DMS 273 treated with DMSO at 0.1 percent for 48 hours (cell line): ENCODE data around the gene MACROD1.
A peak's percentile ranks its signal among the peaks of the same experiment; 100 is the strongest.
"Not testable (repeated sequence)": the region's sequence is repeated elsewhere in the genome, so short reads cannot be mapped to it uniquely, and the experiment has no call there.

ENCODE experiments used
- DNase-seq: peaks from one replicate; lab custom pipeline; 2025; lab: John Stamatoyannopoulos, UW

Gene MACROD1

GRCh38 chr11:64185693-64186491 is 20.0 kb upstream of the MACROD1 start, which contains the start of gene STIP1:
Gene STIP1, plus strand, starts transcription at chr11:64186171. Its CDS starts 91 bp downstream, at chr11:64186262.
- peak; percentile 98 for DNase-seq

GRCh38 chr11:64185175-64185692 is 19.3 kb upstream of the MACROD1 start:
- no peak for DNase-seq

GRCh38 chr11:64183890-64184289 is 18.0 kb upstream of the MACROD1 start:
- DNase-seq = no peak

GRCh38 chr11:64181506-64182411 is 15.8 kb upstream of the MACROD1 start:
- DNase-seq = peak; percentile 53

GRCh38 chr11:64180891-64181290 is 15.0 kb upstream of the MACROD1 start:
- DNase-seq = no peak

GRCh38 chr11:64178951-64179639 is 13.2 kb upstream of the MACROD1 start:
- no peak for DNase-seq

- no peak for DNase-seq
Measured at GRCh38 chr11:64178203-64178602, 12.3 kb upstream of the MACROD1 start.

GRCh38 chr11:64176751-64177150 is 10.8 kb upstream of the MACROD1 start:
- no peak for DNase-seq

- DNase-seq = no peak
Measured at GRCh38 chr11:64173616-64174355, 7.9 kb upstream of the MACROD1 start.

- DNase-seq = no peak
Measured at GRCh38 chr11:64170419-64170818, 4.5 kb upstream of the MACROD1 start.

- no peak for DNase-seq
Measured at GRCh38 chr11:64165481-64165841, 452 bp downstream of the MACROD1 start.

GRCh38 chr11:64164392-64165312 is 1.3 kb downstream of the MACROD1 start:
- no peak for DNase-seq

GRCh38 chr11:64163951-64164350 is 2.0 kb downstream of the MACROD1 start:
- no peak for DNase-seq

- not testable (repeated sequence) for DNase-seq
Measured at GRCh38 chr11:64162769-64163168, 3.1 kb downstream of the MACROD1 start.

- no peak for DNase-seq
Measured at GRCh38 chr11:64161037-64161436, 4.9 kb downstream of the MACROD1 start.

GRCh38 chr11:64157631-64158394 is 8.1 kb downstream of the MACROD1 start:
- DNase-seq = no peak

GRCh38 chr11:64156235-64157011 is 9.5 kb downstream of the MACROD1 start:
- no peak for DNase-seq

- DNase-seq = no peak
Measured at GRCh38 chr11:64153812-64154211, 12.1 kb downstream of the MACROD1 start.
